GM13976 (cell line): ENCODE measurements around the gene TXLNA.
"Not testable (repeated sequence)": the region's sequence is repeated elsewhere in the genome, so short reads cannot be mapped to it uniquely, and the experiment has no call there.

Source experiments
- DNase-seq: peaks from one replicate; pipeline ENCODE4 v3.0.0; 2012; ENCODE audit warnings: low spot score
- in situ Hi-C: fragments of 300-500 bp; cut with MboI; formaldehyde crosslinking; loops from one replicate; pipeline ENCODE4 v1.12.0; 2022; ENCODE audit warnings: low sequenced_read_pairs, mixed read lengths, inconsistent platforms; ENCODE audit not compliant: unreplicated experiment
- TF ChIP-seq, protein P1 (sequence below): IDR thresholded peaks from 2 replicates; pipeline ENCODE4 v1.5.1; 2012; ENCODE audit warnings: borderline replicate concordance, mild to moderate bottlenecking; ENCODE audit not compliant: insufficient read depth; ENCODE audit errors: extremely low read depth, missing control alignments, control extremely low read depth

Gene TXLNA

DNA sequence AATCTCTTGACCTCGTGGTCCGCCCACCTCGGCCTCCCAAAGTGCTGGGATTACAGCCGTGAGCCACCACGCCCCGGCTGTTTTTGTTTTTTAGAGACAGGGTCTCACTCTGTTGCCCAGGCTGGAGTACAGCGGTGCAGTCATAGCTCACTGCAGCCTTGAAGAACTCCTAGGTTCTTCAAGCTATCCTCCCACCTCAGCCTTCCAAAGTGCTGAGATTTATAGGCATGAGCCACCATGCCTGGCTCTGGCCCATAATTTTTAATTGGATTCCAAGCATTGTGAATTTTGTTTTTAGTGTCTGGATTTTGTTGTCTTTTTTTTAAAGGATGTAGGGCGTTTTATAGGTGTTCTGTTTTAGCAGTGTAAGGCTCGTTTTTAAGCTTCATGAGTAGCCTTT, 28.6 kb upstream of the TXLNA start:
- TF ChIP-seq, protein P1, sequence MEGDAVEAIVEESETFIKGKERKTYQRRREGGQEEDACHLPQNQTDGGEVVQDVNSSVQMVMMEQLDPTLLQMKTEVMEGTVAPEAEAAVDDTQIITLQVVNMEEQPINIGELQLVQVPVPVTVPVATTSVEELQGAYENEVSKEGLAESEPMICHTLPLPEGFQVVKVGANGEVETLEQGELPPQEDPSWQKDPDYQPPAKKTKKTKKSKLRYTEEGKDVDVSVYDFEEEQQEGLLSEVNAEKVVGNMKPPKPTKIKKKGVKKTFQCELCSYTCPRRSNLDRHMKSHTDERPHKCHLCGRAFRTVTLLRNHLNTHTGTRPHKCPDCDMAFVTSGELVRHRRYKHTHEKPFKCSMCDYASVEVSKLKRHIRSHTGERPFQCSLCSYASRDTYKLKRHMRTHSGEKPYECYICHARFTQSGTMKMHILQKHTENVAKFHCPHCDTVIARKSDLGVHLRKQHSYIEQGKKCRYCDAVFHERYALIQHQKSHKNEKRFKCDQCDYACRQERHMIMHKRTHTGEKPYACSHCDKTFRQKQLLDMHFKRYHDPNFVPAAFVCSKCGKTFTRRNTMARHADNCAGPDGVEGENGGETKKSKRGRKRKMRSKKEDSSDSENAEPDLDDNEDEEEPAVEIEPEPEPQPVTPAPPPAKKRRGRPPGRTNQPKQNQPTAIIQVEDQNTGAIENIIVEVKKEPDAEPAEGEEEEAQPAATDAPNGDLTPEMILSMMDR, result no peak
- in situ Hi-C loops, result no loop called here
- DNase-seq, result no peak

DNA sequence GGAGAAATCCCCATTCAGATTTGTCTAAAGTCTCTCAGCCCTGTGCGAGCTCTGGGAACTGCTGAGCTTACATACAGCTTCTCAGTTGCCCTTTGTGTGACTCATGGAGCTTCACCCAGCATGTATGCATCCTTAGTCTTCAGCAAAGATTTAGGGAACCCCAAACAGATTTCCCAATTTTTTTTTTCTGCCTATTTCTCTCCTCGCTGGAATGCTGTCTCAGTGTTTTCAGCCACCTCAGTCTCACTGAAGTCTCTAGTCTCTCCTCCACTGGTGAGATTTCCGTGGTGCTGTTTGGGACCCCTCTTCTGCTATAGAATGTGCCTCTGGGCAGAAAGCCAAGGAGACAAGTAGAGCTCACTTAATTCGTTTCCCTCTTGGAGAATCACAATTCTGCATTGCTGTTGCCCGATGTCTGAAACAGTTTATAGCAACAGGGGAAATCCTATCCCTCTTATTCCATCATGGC, 28.1 kb upstream of the TXLNA start:
- TF ChIP-seq, protein P1, result no peak
- no peak for DNase-seq
- in situ Hi-C loops, result no loop called here

DNA sequence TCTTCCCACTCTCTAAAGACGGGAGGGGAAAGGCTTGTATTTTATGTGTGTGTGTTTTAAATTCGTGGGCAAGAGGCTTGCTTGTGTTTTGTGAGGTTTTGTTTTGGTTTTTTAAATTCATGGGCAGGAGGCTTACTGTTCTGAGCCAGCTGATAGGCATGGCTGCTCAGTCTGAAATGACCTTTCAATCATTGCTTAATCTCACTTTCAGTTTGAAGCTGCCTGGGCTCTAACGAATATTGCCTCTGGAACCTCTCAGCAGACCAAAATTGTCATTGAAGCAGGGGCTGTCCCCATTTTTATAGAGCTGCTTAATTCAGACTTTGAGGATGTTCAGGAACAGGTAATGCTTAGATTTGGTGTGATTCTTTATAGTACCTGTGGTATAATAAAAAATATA, 20.3 kb upstream of the TXLNA start:
- in situ Hi-C loops, result no loop called here
- peak; percentile 58 for DNase-seq
- TF ChIP-seq, protein P1, result no peak

DNA sequence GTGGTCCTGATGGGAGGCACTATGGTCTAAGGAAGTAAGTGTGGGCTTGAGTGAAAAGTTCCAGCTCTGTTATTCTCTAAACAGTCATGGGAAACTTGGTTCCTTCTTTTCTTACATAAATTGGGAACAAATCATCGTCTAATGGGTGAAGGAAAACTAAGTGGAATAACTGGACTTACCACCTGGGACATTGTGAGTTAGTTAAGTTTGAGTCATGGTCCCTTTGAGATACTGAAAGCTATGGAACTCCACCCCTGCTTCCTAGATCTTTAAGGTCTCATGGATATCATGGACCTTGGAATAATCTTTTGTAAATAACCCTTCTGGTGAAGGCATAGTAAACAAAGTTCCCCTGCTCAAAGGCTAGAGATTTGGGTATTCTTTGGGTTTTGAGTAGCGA, 16.1 kb upstream of the TXLNA start:
- in situ Hi-C loops, result no loop called here

DNA sequence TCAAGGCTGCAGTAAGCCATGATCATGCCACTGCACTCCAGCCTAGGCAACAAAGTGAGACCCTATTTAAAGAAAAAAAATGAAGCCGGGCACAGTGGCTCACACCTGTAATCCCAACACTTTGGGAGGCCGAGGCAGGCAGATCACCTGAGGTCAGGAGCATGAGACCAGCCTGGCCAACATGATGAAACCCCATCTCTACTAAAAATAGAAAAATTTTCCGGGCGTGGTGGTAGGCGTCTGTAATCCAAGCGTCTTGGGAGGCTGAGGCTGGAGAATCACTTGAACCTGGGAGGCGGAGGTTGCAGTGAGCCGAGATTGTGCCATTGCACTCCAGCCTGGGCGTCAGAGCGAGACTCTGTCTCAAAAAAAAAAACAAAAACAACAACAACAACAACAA, 13.8 kb upstream of the TXLNA start:
- DNase-seq, in situ Hi-C loops: not testable (repeated sequence)

More for the DNA sequence above, 16.1 kb upstream of the TXLNA start:
- DNase-seq, result no peak
- TF ChIP-seq, protein P1, result no peak

DNA sequence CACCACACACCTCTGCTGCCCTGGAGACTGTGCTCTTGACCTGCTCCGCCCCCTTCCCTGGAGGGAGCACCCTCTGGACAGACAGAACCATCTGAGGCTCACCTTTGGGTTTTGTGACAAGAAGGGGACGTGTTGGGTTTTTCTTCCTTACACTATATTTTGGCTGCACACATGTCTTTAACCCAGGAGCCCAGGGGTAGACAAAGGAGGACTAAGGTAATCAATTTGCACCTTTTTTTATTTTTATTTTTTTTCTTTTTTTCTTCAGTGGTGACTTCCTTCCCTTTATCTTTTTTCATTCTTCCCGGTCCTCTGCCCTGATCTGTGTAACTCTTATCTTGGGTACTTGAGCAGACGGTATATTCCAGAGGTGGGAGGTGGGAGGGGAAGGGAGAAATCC, 8.5 kb upstream of the TXLNA start:
- DNase-seq, result no peak
- TF ChIP-seq, protein P1, result no peak
- in situ Hi-C loops, result no loop called here

DNA sequence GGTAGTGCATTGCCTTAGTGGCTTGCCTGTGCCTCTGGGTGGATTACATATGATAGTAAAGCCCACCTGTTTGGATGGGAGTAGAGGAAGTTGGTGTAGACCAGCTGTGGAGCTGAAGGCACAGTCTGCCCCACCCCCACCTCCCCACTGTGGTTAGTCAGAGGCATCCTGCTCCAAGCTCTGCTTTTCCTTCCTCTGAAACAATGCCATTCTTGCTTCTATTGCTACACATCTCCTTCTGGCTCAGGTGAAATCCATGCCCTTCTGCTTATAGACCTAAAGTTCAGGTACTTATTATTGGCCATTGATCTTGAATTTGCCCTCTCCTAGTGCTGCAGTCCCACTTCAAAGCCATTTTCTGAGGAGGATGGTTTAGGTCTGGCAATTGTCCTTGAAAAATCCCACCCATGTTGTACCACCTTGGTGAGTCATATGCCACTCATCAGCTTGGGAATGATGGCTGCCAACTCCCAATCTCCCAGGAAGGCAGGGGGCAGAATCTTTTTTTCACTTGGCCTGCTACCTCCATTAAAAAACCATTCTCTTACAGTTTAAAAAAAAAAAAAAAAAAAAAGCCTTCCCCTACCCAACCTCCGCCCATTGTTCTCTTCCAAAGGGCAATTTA, 6.7 kb upstream of the TXLNA start:
- TF ChIP-seq, protein P1, result no peak
- in situ Hi-C loops, result no loop called here
- DNase-seq, result no peak
